Lung (tissue), 12 donors: Measurements from ENCODE around the gene DDX28. TPM values are rescaled to one million over a fixed set of nuclear protein-coding genes. Genes with fewer than 3 reads are reported as not detected.
A peak's percentile ranks its signal among the peaks of the same experiment; 100 is the strongest.

Source experiments
- ATAC-seq: fragments of 200-7000 bp; cut with Tn5 transposase; one replicate; pipeline ENCODE4 v1.9.1; 2020; ENCODE audit warnings: moderate number of reproducible peaks; ENCODE audit not compliant: insufficient read depth, low FRiP score
- DNase-seq, 3 donors: peaks; one replicate each; pipeline ENCODE4 v3.0.0-alpha.2; 2013 to 2017
- H3K27ac ChIP-seq, 2 donors: one replicate each; pipeline ENCODE4 v1.5.1; 2013; ENCODE audit warnings: mild to moderate bottlenecking in 2 of 2, moderate library complexity in 2 of 2, control low read depth in 1 of 2, inconsistent platforms in 1 of 2, low read depth in 1 of 2, low read length in 1 of 2
- H3K27me3 ChIP-seq, 3 donors: one replicate each; pipeline ENCODE4 v1.5.1; 2013; ENCODE audit warnings: low read length in 2 of 3; ENCODE audit not compliant: control insufficient read depth in 3 of 3, insufficient read depth in 3 of 3
- H3K36me3 ChIP-seq, 4 donors: one replicate each; pipeline ENCODE4 v1.5.1; 2013; ENCODE audit warnings: low read length in 4 of 4, mild to moderate bottlenecking in 1 of 4, moderate library complexity in 1 of 4; ENCODE audit not compliant: control insufficient read depth in 4 of 4, insufficient read depth in 4 of 4
- H3K4me1 ChIP-seq, 5 donors: one replicate each; pipeline ENCODE4 v1.5.1; 2013; ENCODE audit warnings: low read length in 5 of 5, mild to moderate bottlenecking in 2 of 5, moderate library complexity in 1 of 5; ENCODE audit not compliant: control insufficient read depth in 5 of 5, insufficient read depth in 5 of 5
- H3K4me3 ChIP-seq: one replicate; pipeline ENCODE4 v1.5.1; 2013; ENCODE audit warnings: mild to moderate bottlenecking, control low read depth, moderate library complexity
- H3K9ac ChIP-seq, 2 donors: one replicate each; pipeline ENCODE4 v1.5.1; 2013; ENCODE audit warnings: low read length in 2 of 2, control low read depth in 1 of 2; ENCODE audit not compliant: insufficient read depth in 1 of 2
- H3K9me3 ChIP-seq, 4 donors: one replicate each; pipeline ENCODE4 v1.5.1; 2013; ENCODE audit warnings: low read length in 3 of 4, mild to moderate bottlenecking in 1 of 4, moderate library complexity in 1 of 4; ENCODE audit not compliant: control insufficient read depth in 4 of 4, insufficient read depth in 3 of 4
- CTCF ChIP-seq: IDR thresholded peaks from 2 replicates; pipeline ENCODE4 v1.5.1; 2012; ENCODE audit warnings: mild to moderate bottlenecking; ENCODE audit errors: control extremely low read depth, extremely low read depth
- WGBS, 2 donors: extraction: QIAGEN DNeasy Blood & Tissue Kit; methylation state at CpG; one replicate each; pipeline ENCODE4 v1.1.7; 2013; 5-methylcytosine and 5-hydroxymethylcytosine counted together
- polyA plus RNA-seq, 2 donors: library from polyadenylated mRNA; stranded (reverse); fragments of 200-250 nt; gene quantifications; one replicate each; pipeline ENCODE4 v1.2.1, GENCODE V29; 2013
- total RNA-seq, 2 donors: library from RNA; depleted of rRNA in 1 of 2; stranded (reverse); fragments of >200 nt in 1 of 2; gene quantifications; one replicate each; pipeline ENCODE4 v1.2.1, GENCODE V29; 2014 to 2021
- donor health status: control.
- donor health status: control.
- donor health status: Bipolar disorder and iron deficiency.
- donor health status: healthy.
- donor health status: DM: yes; HTN: yes; CAD: no.

DDX28 gene
- total and polyA plus RNA-seq, 4 donors = 6.6 to 14.5 (median 11.0) TPM

- no peak for TF ChIP-seq CTCF
- no peaks in the 10 kb centered on the region for H3K27me3 ChIP-seq
- H3K27ac ChIP-seq = no peak overlapping the region
- H3K9ac ChIP-seq = no peak overlapping the region
- H3K4me3 ChIP-seq = no peak overlapping the region
- peaks cover 0 to 19% (median 0%) of the 10 kb centered on the region in 5 donors for H3K4me1 ChIP-seq
- ATAC-seq (no peak), DNase-seq (no peak)
- 70 to 95% methylated on average over 1 of the region's 1 CpG for WGBS, 2 donors
- no peaks in the 10 kb centered on the region for H3K9me3 ChIP-seq
- peaks cover 4 to 37% (median 25%) of the 10 kb centered on the region in 4 donors for H3K36me3 ChIP-seq
Measured at GRCh38 chr16:68071518-68071901, 48.5 kb upstream of the DDX28 start.

- no peak for DNase-seq
- WGBS, 2 donors = 84 to 89% methylated on average over 14 of the region's 14 CpGs
- Histone ChIP-seq H3K4me3 (no peak overlapping the region), H3K27ac (no peak overlapping the region), H3K4me1 (peaks cover 0 to 19% (median 3%) of the 10 kb centered on the region in 5 donors), H3K9ac (no peak overlapping the region), H3K36me3 (peaks cover 4 to 34% (median 25%) of the 10 kb centered on the region in 4 donors), H3K27me3 (no peaks in the 10 kb centered on the region), H3K9me3 (no peaks in the 10 kb centered on the region)
- no peak for ATAC-seq
- TF ChIP-seq CTCF = no peak
Measured at GRCh38 chr16:68070806-68071517, 47.9 kb upstream of the DDX28 start.

- peaks cover 0 to 19% (median 3%) of the 10 kb centered on the region in 5 donors for H3K4me1 ChIP-seq
- ATAC-seq (no peak), DNase-seq (no peak)
- TF ChIP-seq CTCF = no peak
- H3K27me3 ChIP-seq = no peaks in the 10 kb centered on the region
- H3K9me3 ChIP-seq = no peaks in the 10 kb centered on the region
- 25 to 67% methylated on average over 2 of the region's 2 CpGs for WGBS, 2 donors
- no peak overlapping the region for H3K4me3 ChIP-seq
- peak overlapping the region in 1 of 2 donors; percentile 51 for H3K27ac ChIP-seq
- peaks cover 4 to 29% (median 24%) of the 10 kb centered on the region in 4 donors for H3K36me3 ChIP-seq
- H3K9ac ChIP-seq = no peak overlapping the region
Measured at GRCh38 chr16:68070249-68070730, 47.3 kb upstream of the DDX28 start.
